Measurements from ENCODE around the gene P3H1. TPM values are rescaled to one million over a fixed set of nuclear protein-coding genes. Genes with fewer than 3 reads are reported as not detected.

Gene P3H1
- total RNA-seq, 1 experiment from 2014 or later = 57.8 TPM

- Histone ChIP-seq H3K4me3 (ENCODE audit: low read depth, low read length, poor library complexity, severe bottlenecking) (no peak overlapping the region), H3K36me3 (ENCODE audit: insufficient read depth, low read length, poor library complexity, severe bottlenecking) (no peaks in the 10 kb centered on the region), H3K27me3 (replicated peaks; ENCODE audit: insufficient read depth, low read depth, low read length, poor library complexity) (no peaks in the 10 kb centered on the region), H3K27ac (ENCODE audit: low read depth, low read length, poor library complexity, severe bottlenecking) (no peak overlapping the region), H3K4me1 (ENCODE audit: insufficient read depth, low read length, poor library complexity, severe bottlenecking) (no peaks in the 10 kb centered on the region), H3K9me3 (ENCODE audit: low read depth, low read length, poor library complexity, severe bottlenecking) (no peaks in the 10 kb centered on the region)
- ChIA-PET POLR2A (ENCODE audit: low non-redundant PET) (no interaction called here), CTCF (no interaction called here)
- DNase-seq (ENCODE audit: low spot score) = no peak
- BruUV-seq (replicated peaks) = no TSS peak
- TF ChIP-seq EZH2 (IDR thresholded peaks at IDR 0.05; ENCODE audit: borderline replicate concordance, low read depth, low read length, poor library complexity, severe bottlenecking) = no peak
- no peak for TF ChIP-seq CTCF (conservative IDR thresholded peaks at IDR 0.05; ENCODE audit: low read depth, low read length)
- intact Hi-C loops (cut with micrococcal nuclease; ENCODE audit: unreplicated experiment) = no loop called here
These were observed 40.3 kb upstream of the P3H1 start for GRCh38 chr1:42807056-42807668.

DNA sequence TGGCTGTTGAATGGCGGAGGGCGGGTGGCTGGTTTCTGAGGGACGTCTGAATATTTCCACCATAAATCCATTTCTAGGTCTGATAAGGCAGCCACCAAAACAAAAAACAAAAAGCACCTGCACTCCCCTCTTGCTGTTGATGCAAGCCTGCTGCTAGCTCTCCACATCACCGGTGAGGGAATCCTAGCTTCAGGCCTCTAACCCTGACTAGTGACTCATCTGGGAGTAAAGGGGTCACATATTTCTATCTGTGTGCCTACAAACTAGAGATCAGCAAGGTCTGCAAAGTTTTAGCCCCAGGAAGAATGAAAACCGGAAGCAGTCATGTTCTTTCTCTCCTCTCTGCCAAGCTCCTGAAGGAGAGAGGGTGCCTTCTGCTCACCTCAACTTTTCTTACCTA is 39.8 kb upstream of the P3H1 start:
- Histone ChIP-seq H3K4me3 (ENCODE audit: low read depth, low read length, poor library complexity, severe bottlenecking) (no peak overlapping the region), H3K36me3 (ENCODE audit: insufficient read depth, low read length, poor library complexity, severe bottlenecking) (no peaks in the 10 kb centered on the region), H3K4me1 (ENCODE audit: insufficient read depth, low read length, poor library complexity, severe bottlenecking) (no peaks in the 10 kb centered on the region), H3K27ac (ENCODE audit: low read depth, low read length, poor library complexity, severe bottlenecking) (no peak overlapping the region), H3K27me3 (replicated peaks; ENCODE audit: insufficient read depth, low read depth, low read length, poor library complexity) (no peaks in the 10 kb centered on the region), H3K9me3 (ENCODE audit: low read depth, low read length, poor library complexity, severe bottlenecking) (no peaks in the 10 kb centered on the region)
- CTCF ChIA-PET = no interaction called here
- POLR2A ChIA-PET (ENCODE audit: low non-redundant PET) = interaction anchor here (0.6 kb wide), 1 partner anchor 300 kb away, joined by 4 read pairs; no protein-coding TSS in a partner anchor
- intact Hi-C loops (cut with micrococcal nuclease; ENCODE audit: unreplicated experiment) = no loop called here
- no TSS peak for BruUV-seq (replicated peaks)
- TF ChIP-seq CTCF (conservative IDR thresholded peaks at IDR 0.05; ENCODE audit: low read depth, low read length) = no peak
- TF ChIP-seq EZH2 (IDR thresholded peaks at IDR 0.05; ENCODE audit: borderline replicate concordance, low read depth, low read length, poor library complexity, severe bottlenecking) = no peak
- no peak for DNase-seq (ENCODE audit: low spot score)

- H3K27ac ChIP-seq (ENCODE audit: low read depth, low read length, poor library complexity, severe bottlenecking) = no peak overlapping the region
- POLR2A ChIA-PET (ENCODE audit: low non-redundant PET) = interaction anchor here (0.6 kb wide), 1 partner anchor 300 kb away, joined by 4 read pairs; no protein-coding TSS in a partner anchor
- no peaks in the 10 kb centered on the region for H3K36me3 ChIP-seq (ENCODE audit: insufficient read depth, low read length, poor library complexity, severe bottlenecking)
- BruUV-seq (replicated peaks) = no TSS peak
- no peaks in the 10 kb centered on the region for H3K27me3 ChIP-seq (replicated peaks; ENCODE audit: insufficient read depth, low read depth, low read length, poor library complexity)
- H3K4me1 ChIP-seq (ENCODE audit: insufficient read depth, low read length, poor library complexity, severe bottlenecking) = no peaks in the 10 kb centered on the region
- no peak for DNase-seq (ENCODE audit: low spot score)
- CTCF ChIA-PET = no interaction called here
- TF ChIP-seq CTCF (conservative IDR thresholded peaks at IDR 0.05; ENCODE audit: low read depth, low read length) (no peak), EZH2 (IDR thresholded peaks at IDR 0.05; ENCODE audit: borderline replicate concordance, low read depth, low read length, poor library complexity, severe bottlenecking) (no peak)
- no peak overlapping the region for H3K4me3 ChIP-seq (ENCODE audit: low read depth, low read length, poor library complexity, severe bottlenecking)
- intact Hi-C loops (cut with micrococcal nuclease; ENCODE audit: unreplicated experiment) = no loop called here
- no peaks in the 10 kb centered on the region for H3K9me3 ChIP-seq (ENCODE audit: low read depth, low read length, poor library complexity, severe bottlenecking)
These were observed 39.3 kb upstream of the P3H1 start for GRCh38 chr1:42806171-42806570.
